ENCODE data around the gene RBMS1. TPM values are rescaled to one million over a fixed set of nuclear protein-coding genes. Genes with fewer than 3 reads are reported as not detected.

The RBMS1 gene
- total and polyA plus RNA-seq, 2 of the 13 experiments (the other 11 are each of a cell fraction or from before 2014, with no cell fraction given): 55.5 to 110 TPM

DNA sequence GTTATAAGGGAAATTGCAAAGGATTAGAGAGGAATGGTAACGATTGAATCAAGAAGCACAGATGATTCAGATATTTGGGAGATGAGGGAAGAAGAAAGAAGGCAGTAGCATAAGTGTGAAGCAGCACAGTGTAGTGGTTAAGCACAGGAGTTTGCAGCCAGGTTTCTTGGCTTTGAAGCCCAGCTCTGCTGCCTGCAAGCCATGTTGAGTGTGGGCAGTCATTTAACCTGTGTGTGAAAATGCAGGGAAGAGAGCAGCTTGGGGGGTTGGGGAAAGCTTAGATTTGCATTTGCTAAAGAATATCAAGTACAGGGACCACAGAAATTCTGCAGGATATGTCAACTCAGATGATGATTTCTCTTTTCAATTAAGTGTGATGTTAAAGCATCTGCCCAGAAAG, 21.5 kb upstream of the RBMS1 start:
- H4K20me1 ChIP-seq (ENCODE audit: insufficient read depth, low read length): no peaks in the 10 kb centered on the region
- 12% methylated on average over 1 of the region's 1 CpG for WGBS (ENCODE audit: low lambda C conversion rate)
- POLR2A ChIA-PET: no interaction called here
- CTCF ChIA-PET (ENCODE audit: low intra/inter-chr PET ratio, low total read pairs): no interaction called here
- intact Hi-C loops (cut with micrococcal nuclease; ENCODE audit: unreplicated experiment): no loop called here
- no peak overlapping the region for H3K4me3 ChIP-seq (replicated peaks in 1 of 3; ENCODE audit: insufficient read depth in 1 of 3, low read depth in 2 of 3, low read length in 3 of 3)
- H2AFZ ChIP-seq (ENCODE audit: low read length): no peak overlapping the region
- no TSS peak for BruUV-seq (replicated peaks)
- no peaks in the 10 kb centered on the region for H3K9me3 ChIP-seq (ENCODE audit: low read length)
- DNase-seq (ENCODE audit: low spot score) (no peak), FAIRE-seq (no peak), ATAC-seq (no peak)
- in situ Hi-C loops (cut with HindIII; ENCODE audit: extremely low pct_ligation_motif_present, low pct_unique_long_range_greater_than_20kb): no loop called here
- H3K4me2 ChIP-seq (ENCODE audit: low read depth, low read length): no peak overlapping the region
- H3K4me1 ChIP-seq (ENCODE audit: insufficient read depth, low read length): no peaks in the 10 kb centered on the region
- H3K27me3 ChIP-seq (ENCODE audit: control insufficient read depth in 1 of 2, insufficient read depth in 2 of 2, low read length in 2 of 2): peaks cover 0 to 15% of the 10 kb centered on the region in 2 experiments; a peak in 2 of 5 replicates
- H3K36me3 ChIP-seq (replicated peaks in 1 of 2; ENCODE audit: control insufficient read depth in 1 of 2, insufficient read depth in 2 of 2, low read length in 2 of 2): no peaks in the 10 kb centered on the region
- no peaks in the 10 kb centered on the region for H3K79me2 ChIP-seq (ENCODE audit: insufficient read depth, low read length)
- H3K27ac ChIP-seq (ENCODE audit: extremely low read length, insufficient read depth, low read length): no peak overlapping the region
- H3K9ac ChIP-seq (ENCODE audit: insufficient read depth, low read depth, low read length): no peak overlapping the region
- TF ChIP-seq ZNF780A (CRISPR knock-in tag; IDR thresholded peaks at IDR 0.05): no peak
- no peak for TF ChIP-seq ATF1 (CRISPR knock-in tag; IDR thresholded peaks at IDR 0.05)
- TF ChIP-seq, protein P1, sequence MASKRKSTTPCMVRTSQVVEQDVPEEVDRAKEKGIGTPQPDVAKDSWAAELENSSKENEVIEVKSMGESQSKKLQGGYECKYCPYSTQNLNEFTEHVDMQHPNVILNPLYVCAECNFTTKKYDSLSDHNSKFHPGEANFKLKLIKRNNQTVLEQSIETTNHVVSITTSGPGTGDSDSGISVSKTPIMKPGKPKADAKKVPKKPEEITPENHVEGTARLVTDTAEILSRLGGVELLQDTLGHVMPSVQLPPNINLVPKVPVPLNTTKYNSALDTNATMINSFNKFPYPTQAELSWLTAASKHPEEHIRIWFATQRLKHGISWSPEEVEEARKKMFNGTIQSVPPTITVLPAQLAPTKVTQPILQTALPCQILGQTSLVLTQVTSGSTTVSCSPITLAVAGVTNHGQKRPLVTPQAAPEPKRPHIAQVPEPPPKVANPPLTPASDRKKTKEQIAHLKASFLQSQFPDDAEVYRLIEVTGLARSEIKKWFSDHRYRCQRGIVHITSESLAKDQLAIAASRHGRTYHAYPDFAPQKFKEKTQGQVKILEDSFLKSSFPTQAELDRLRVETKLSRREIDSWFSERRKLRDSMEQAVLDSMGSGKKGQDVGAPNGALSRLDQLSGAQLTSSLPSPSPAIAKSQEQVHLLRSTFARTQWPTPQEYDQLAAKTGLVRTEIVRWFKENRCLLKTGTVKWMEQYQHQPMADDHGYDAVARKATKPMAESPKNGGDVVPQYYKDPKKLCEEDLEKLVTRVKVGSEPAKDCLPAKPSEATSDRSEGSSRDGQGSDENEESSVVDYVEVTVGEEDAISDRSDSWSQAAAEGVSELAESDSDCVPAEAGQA (IDR thresholded peaks at IDR 0.05; ENCODE audit: low read depth): no peak
- TF ChIP-seq, protein P1 (CRISPR knock-in tag; IDR thresholded peaks at IDR 0.05; ENCODE audit: borderline replicate concordance): no peak
- no peak for TF ChIP-seq ZNF136 (CRISPR knock-in tag; IDR thresholded peaks at IDR 0.05; ENCODE audit: low read depth)
- no peak for TF ChIP-seq PRPF4 (IDR thresholded peaks at IDR 0.05; ENCODE audit: low read depth, low read length, poor library complexity, severe bottlenecking)
- TF ChIP-seq, protein P2, sequence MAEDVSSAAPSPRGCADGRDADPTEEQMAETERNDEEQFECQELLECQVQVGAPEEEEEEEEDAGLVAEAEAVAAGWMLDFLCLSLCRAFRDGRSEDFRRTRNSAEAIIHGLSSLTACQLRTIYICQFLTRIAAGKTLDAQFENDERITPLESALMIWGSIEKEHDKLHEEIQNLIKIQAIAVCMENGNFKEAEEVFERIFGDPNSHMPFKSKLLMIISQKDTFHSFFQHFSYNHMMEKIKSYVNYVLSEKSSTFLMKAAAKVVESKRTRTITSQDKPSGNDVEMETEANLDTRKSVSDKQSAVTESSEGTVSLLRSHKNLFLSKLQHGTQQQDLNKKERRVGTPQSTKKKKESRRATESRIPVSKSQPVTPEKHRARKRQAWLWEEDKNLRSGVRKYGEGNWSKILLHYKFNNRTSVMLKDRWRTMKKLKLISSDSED (CRISPR knock-in tag; IDR thresholded peaks at IDR 0.05): no peak
- TF ChIP-seq ZNF598 (CRISPR knock-in tag; IDR thresholded peaks at IDR 0.05; ENCODE audit: borderline replicate concordance): no peak
- TF ChIP-seq, protein P3, sequence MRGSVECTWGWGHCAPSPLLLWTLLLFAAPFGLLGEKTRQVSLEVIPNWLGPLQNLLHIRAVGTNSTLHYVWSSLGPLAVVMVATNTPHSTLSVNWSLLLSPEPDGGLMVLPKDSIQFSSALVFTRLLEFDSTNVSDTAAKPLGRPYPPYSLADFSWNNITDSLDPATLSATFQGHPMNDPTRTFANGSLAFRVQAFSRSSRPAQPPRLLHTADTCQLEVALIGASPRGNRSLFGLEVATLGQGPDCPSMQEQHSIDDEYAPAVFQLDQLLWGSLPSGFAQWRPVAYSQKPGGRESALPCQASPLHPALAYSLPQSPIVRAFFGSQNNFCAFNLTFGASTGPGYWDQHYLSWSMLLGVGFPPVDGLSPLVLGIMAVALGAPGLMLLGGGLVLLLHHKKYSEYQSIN (CRISPR knock-in tag; IDR thresholded peaks at IDR 0.05; ENCODE audit: borderline replicate concordance): no peak

All from HepG2 (cell line).